Dendritic cell treated with granulocyte-macrophage colony-stimulating factor and Interleukin-4, amounts not matched to agents 40 ng/mL and 50 ng/mL, for 4 days (primary cell): ENCODE results near the gene CSNK1G3.
"Not testable (repeated sequence)": the region's sequence is repeated elsewhere in the genome, so short reads cannot be mapped to it uniquely, and the experiment has no call there.

ENCODE experiments used
- H3K27ac Mint-ChIP-seq: one replicate; pipeline ENCODE4 v1.8.0; 2022; ENCODE audit warnings: mild to moderate bottlenecking, mixed read lengths
- H3K27me3 Mint-ChIP-seq: one replicate; pipeline ENCODE4 v1.8.0; 2022; ENCODE audit warnings: mild to moderate bottlenecking, mixed read lengths
- H3K36me3 Mint-ChIP-seq: one replicate; pipeline ENCODE4 v1.8.0; 2022; ENCODE audit warnings: low read depth, mixed read lengths
- H3K4me1 Mint-ChIP-seq: one replicate; pipeline ENCODE4 v1.8.0; 2022; ENCODE audit warnings: low read depth, mixed read lengths
- H3K4me3 Mint-ChIP-seq: one replicate; pipeline ENCODE4 v1.8.0; 2022; ENCODE audit warnings: mild to moderate bottlenecking, moderate library complexity, mixed read lengths
- H3K9me3 Mint-ChIP-seq: one replicate; pipeline ENCODE4 v1.8.0; 2022; ENCODE audit warnings: mixed read lengths
- intact Hi-C: fragments of 100-400 bp; cut with micrococcal nuclease; formaldehyde crosslinking; loops from one replicate; pipeline ENCODE4 v1.15.0; 2022

The CSNK1G3 gene

DNA sequence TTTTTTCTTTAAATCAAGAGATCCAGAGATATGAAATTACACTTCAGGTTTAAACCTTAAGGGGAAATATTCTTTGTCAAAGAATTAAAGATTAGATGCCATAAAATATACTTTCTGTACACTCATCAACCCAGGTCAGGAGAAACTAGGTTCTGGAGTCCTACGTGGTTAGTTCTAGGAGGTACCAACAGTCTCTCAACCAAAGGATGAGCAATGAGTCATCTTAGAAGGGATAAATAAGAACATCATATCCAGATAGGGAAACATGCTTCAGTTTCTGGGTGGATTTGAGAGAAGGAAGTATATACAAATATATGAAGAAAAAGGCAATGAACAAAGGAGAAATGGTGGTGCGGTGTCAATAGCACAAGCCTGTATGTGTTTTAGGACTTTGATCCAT is 98.2 kb downstream of the CSNK1G3 start:
- Mint-ChIP-seq H3K27ac (no peak overlapping the region), H3K4me3 (no peak overlapping the region)
- intact Hi-C loops: loop anchor here (5.0 kb wide), 3 partner anchors 188 to 1093 kb away; partner anchors contain the start of gene CEP120

GRCh38 chr5:123610665-123611405 is 98.9 kb downstream of the CSNK1G3 start:
- no peak overlapping the region for H3K27ac Mint-ChIP-seq
- no peaks in the 10 kb centered on the region for H3K9me3 Mint-ChIP-seq
- H3K27me3 Mint-ChIP-seq: no peaks in the 10 kb centered on the region
- peaks cover 9% of the 10 kb centered on the region for H3K4me1 Mint-ChIP-seq
- intact Hi-C loops: loop anchor here (5.0 kb wide), 3 partner anchors 189 to 1094 kb away; partner anchors contain the start of gene CEP120
- H3K36me3 Mint-ChIP-seq: peaks cover 36% of the 10 kb centered on the region
- H3K4me3 Mint-ChIP-seq: no peak overlapping the region

More for the DNA sequence above, 98.2 kb downstream of the CSNK1G3 start:
- Mint-ChIP-seq H3K36me3 (peaks cover 34% of the 10 kb centered on the region), H3K4me1 (peaks cover 9% of the 10 kb centered on the region), H3K27me3 (no peaks in the 10 kb centered on the region), H3K9me3 (no peaks in the 10 kb centered on the region)

DNA sequence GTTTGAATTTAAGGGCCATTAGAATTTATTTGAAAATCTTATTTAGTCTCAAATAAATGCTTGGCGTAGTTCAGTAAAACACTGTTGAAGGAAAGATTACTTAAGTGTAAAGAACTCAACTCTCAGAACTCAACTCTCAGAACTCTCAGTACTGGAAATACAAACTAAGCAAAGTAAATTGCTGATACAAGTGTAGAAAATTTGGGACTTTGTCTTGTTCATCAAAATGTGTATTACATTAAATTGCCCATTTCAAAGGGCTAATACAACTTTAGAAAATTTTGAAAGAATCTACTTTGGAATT is 99.4 kb downstream of the CSNK1G3 start:
- intact Hi-C loops: loop anchor here (5.0 kb wide), 3 partner anchors 189 to 1094 kb away; partner anchors contain the start of gene CEP120
- Mint-ChIP-seq H3K4me3 (no peak overlapping the region), H3K9me3 (no peaks in the 10 kb centered on the region), H3K4me1 (peaks cover 8% of the 10 kb centered on the region), H3K27me3 (no peaks in the 10 kb centered on the region), H3K36me3 (peaks cover 34% of the 10 kb centered on the region), H3K27ac (no peak overlapping the region)

DNA sequence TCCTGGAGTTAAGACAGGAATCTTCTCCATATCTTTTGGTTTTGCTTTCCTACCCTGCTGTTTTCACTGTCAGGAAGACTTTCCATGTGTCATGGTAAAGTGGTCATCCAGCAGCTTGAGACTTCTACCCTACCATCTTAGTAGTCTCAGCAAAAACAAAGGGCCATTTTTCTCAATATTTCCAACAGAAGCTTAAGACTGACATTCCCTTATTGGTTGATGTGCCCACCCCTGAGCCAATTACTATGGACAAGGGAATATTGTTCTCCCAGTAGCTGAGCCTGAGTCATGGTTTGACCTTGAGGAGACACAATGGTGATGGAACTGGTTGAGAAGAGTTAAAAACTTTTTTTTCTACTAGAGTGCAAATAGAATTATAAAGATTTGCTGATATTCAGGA is 105.6 kb downstream of the CSNK1G3 start:
- H3K27ac Mint-ChIP-seq: no peak overlapping the region
- H3K4me1 Mint-ChIP-seq: no peaks in the 10 kb centered on the region
- H3K9me3 Mint-ChIP-seq: no peaks in the 10 kb centered on the region
- H3K4me3 Mint-ChIP-seq: no peak overlapping the region
- intact Hi-C loops: no loop called here
- H3K27me3 Mint-ChIP-seq: no peaks in the 10 kb centered on the region
- H3K36me3 Mint-ChIP-seq: peaks cover 17% of the 10 kb centered on the region

GRCh38 chr5:123626051-123626450 is 114.1 kb downstream of the CSNK1G3 start:
- no peaks in the 10 kb centered on the region for H3K27me3 Mint-ChIP-seq
- no peak overlapping the region for H3K4me3 Mint-ChIP-seq
- H3K4me1 Mint-ChIP-seq: no peaks in the 10 kb centered on the region
- intact Hi-C loops: no loop called here
- no peaks in the 10 kb centered on the region for H3K36me3 Mint-ChIP-seq
- no peak overlapping the region for H3K27ac Mint-ChIP-seq
- H3K9me3 Mint-ChIP-seq: peaks cover 75% of the 10 kb centered on the region

DNA sequence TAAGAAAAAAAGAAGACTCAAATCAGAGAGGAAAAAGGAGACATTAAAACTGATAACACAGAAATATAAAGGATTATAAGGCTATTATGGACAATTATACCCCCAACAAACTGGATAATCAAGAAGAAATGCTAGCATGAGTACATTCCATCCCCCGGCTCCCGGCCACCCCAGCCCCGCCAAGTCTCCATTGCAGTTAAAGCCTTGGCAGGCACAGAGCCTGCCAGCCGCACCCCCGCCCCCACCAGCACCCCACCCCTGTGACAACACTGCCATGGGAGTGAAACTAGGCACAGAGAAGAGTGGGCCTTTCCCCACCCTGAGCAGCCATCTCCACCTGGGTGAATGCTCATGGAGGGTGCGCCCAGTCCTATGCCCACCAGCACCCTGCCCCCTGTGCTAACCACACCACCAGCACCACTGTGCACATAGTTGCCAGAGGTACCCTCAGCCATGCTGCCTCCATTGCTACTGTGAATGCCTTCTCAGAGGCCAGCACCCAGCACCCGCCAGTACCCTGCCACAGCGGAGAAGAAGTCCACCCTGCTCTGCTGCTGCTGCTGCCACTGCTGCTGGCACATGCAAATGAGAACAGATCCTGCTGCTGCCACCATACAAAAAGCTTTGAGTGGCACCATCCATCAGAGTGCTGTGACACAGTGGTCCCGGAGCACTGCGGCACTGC is 117.0 kb downstream of the CSNK1G3 start:
- Mint-ChIP-seq H3K36me3 (no peaks in the 10 kb centered on the region), H3K9me3 (peaks cover 72% of the 10 kb centered on the region), H3K4me1 (no peaks in the 10 kb centered on the region), H3K27me3 (no peaks in the 10 kb centered on the region), H3K4me3 (no peak overlapping the region), H3K27ac (no peak overlapping the region)
- intact Hi-C loops: no loop called here

DNA sequence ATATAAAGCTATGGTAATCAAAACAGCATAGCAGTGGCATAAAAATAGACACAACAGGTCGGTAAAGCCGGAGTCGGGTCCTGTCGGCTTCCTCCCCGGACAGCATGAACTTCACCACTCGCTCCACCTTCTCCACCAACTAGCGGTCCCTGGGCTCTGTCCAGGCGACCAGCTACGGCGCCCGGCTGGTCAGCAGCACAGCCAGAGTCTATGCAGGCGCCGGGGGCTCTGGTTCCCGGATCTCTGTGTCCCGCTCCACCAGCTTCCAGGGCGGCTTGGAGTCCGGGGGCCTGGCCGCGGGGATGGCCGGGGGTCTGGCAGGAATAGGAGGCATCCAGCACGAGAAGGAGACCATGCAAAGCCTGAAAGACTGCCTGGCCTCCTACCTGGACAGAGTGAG is 124.0 kb downstream of the CSNK1G3 start:
- Mint-ChIP-seq H3K4me3 (no peak overlapping the region), H3K36me3 (no peaks in the 10 kb centered on the region), H3K27ac (no peak overlapping the region), H3K27me3 (no peaks in the 10 kb centered on the region), H3K9me3 (peaks cover 23% of the 10 kb centered on the region), H3K4me1 (no peaks in the 10 kb centered on the region)
- intact Hi-C loops: no loop called here

GRCh38 chr5:123637028-123637427 is 125.1 kb downstream of the CSNK1G3 start:
- not testable (repeated sequence) for H3K4me1 Mint-ChIP-seq

DNA sequence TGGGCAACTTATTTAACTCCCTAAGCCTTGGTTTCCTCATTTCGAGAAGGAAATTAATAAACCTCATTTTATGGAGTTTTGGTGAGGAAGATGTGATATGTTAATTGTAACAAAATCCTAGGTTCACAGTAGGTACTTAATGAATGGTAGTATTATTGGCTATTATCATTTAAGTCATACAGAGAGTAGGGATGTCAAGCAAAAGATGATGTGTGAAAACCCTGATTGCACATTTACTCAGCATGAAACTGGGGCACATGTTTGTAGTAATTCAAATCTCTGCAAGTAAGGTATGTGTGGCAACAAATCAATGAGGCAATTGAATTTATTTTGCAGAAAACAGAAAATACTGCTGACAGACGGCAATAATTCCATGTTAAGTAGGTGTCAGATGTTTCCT is 127.3 kb downstream of the CSNK1G3 start:
- Mint-ChIP-seq H3K4me3 (no peak overlapping the region), H3K4me1 (no peaks in the 10 kb centered on the region), H3K27me3 (no peaks in the 10 kb centered on the region), H3K36me3 (no peaks in the 10 kb centered on the region), H3K9me3 (peaks cover 17% of the 10 kb centered on the region), H3K27ac (no peak overlapping the region)
- intact Hi-C loops: no loop called here

More at GRCh38 chr5:123637028-123637427, 125.1 kb downstream of the CSNK1G3 start:
- intact Hi-C loops, H3K27me3 Mint-ChIP-seq, H3K36me3 Mint-ChIP-seq, H3K27ac Mint-ChIP-seq, H3K4me3 Mint-ChIP-seq: not testable (repeated sequence)
- peaks cover 17% of the 10 kb centered on the region for H3K9me3 Mint-ChIP-seq

- H3K27me3 Mint-ChIP-seq: no peaks in the 10 kb centered on the region
- no peak overlapping the region for H3K27ac Mint-ChIP-seq
- intact Hi-C loops: no loop called here
- no peaks in the 10 kb centered on the region for H3K36me3 Mint-ChIP-seq
- H3K9me3 Mint-ChIP-seq: peaks cover 9% of the 10 kb centered on the region
- no peak overlapping the region for H3K4me3 Mint-ChIP-seq
- H3K4me1 Mint-ChIP-seq: no peaks in the 10 kb centered on the region
Measured at GRCh38 chr5:123645024-123645603, 133.1 kb downstream of the CSNK1G3 start.

DNA sequence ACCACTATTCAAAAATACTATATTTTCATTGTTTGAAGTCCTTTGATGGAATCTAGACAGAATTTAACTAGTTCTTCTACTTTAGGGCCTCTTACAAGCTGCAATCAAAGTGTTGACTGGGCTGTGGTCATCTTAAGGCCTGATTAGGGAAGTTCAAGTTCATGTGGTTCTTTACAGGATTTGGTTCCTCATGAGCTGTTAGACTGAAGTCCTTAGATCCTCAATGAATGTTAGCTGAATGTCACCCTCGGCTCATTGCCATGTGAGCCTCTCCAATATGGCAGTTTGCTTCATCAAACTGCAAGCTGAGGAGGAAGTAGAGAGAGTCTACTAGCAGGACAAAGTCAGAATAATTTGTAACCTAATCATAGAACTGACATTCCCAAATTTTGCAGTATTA is 135.1 kb downstream of the CSNK1G3 start:
- Mint-ChIP-seq H3K27ac (no peak overlapping the region), H3K9me3 (peaks cover 9% of the 10 kb centered on the region), H3K4me3 (no peak overlapping the region), H3K4me1 (no peaks in the 10 kb centered on the region), H3K36me3 (no peaks in the 10 kb centered on the region), H3K27me3 (no peaks in the 10 kb centered on the region)
- intact Hi-C loops: no loop called here

DNA sequence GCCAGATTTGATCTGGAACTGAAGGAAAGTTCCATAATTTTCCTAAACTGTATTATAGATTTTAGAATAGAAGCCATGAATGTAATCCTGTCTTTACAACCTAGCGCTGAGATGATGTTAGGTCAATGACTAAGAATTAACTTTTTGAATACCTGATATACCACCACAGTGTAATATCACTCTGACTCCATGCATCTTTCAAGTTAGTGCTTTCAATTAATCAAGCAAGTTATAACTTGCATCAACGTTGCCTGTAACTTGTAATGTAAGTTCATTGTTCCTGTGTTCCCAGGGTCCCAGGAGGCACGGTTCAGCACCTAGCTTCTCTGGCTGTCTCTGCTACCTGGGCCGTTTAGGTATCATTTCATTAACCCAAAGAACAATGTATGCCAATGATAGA is 139.3 kb downstream of the CSNK1G3 start:
- H3K4me3 Mint-ChIP-seq: no peak overlapping the region
- peaks cover 9% of the 10 kb centered on the region for H3K9me3 Mint-ChIP-seq
- intact Hi-C loops: no loop called here
- no peaks in the 10 kb centered on the region for H3K27me3 Mint-ChIP-seq
- no peaks in the 10 kb centered on the region for H3K36me3 Mint-ChIP-seq
- H3K4me1 Mint-ChIP-seq: no peaks in the 10 kb centered on the region
- H3K27ac Mint-ChIP-seq: no peak overlapping the region

DNA sequence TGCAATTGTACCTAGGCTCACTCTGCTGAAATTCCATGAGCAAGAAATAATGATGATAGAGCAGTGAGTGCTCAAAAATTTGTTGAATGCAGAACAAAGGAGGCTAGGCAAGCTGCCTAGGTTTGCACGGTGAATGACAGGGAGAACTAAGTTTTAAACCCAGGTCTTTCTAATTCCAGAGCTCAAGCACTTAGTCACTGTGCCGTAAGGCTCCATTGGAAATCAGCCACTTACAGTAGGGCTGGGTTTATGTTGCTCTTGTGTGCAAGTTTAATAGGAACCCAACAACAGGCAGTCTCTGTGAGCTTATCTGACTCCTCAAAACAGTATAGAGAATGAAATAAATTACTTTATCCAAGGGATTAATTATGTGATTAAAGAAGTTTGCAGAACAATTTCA is 147.0 kb downstream of the CSNK1G3 start:
- Mint-ChIP-seq H3K4me1 (no peaks in the 10 kb centered on the region), H3K9me3 (no peaks in the 10 kb centered on the region), H3K27me3 (no peaks in the 10 kb centered on the region), H3K4me3 (no peak overlapping the region), H3K36me3 (no peaks in the 10 kb centered on the region), H3K27ac (no peak overlapping the region)
- intact Hi-C loops: no loop called here

GRCh38 chr5:123659495-123659894 is 147.5 kb downstream of the CSNK1G3 start:
- no peaks in the 10 kb centered on the region for H3K36me3 Mint-ChIP-seq
- no peaks in the 10 kb centered on the region for H3K27me3 Mint-ChIP-seq
- H3K9me3 Mint-ChIP-seq: no peaks in the 10 kb centered on the region
- no peak overlapping the region for H3K27ac Mint-ChIP-seq
- no peaks in the 10 kb centered on the region for H3K4me1 Mint-ChIP-seq
- intact Hi-C loops: no loop called here
- no peak overlapping the region for H3K4me3 Mint-ChIP-seq
